ENCODE measurements around the gene PEF1. TPM values are rescaled to one million over a fixed set of nuclear protein-coding genes. Genes with fewer than 3 reads are reported as not detected.

PEF1 gene
- total RNA-seq, 1 donor from 2014 or later: 53.5 TPM

- no peak for DNase-seq
Observed at GRCh38 chr1:31653717-31654473, 9.2 kb upstream of the PEF1 start.

GRCh38 chr1:31652891-31653499, 8.3 kb upstream of the PEF1 start:
- DNase-seq: no peak

- DNase-seq: no peak
Observed at GRCh38 chr1:31651766-31652165, 7.1 kb upstream of the PEF1 start.

- no peak for DNase-seq
Observed at GRCh38 chr1:31651089-31651420, 6.4 kb upstream of the PEF1 start.

GRCh38 chr1:31650161-31651088, 5.7 kb upstream of the PEF1 start:
- no peak for DNase-seq

GRCh38 chr1:31648641-31649357, 4.1 kb upstream of the PEF1 start:
- DNase-seq: no peak

GRCh38 chr1:31648190-31648589, 3.5 kb upstream of the PEF1 start:
- no peak for DNase-seq

- DNase-seq: no peak
Observed at GRCh38 chr1:31647106-31647505, 2.4 kb upstream of the PEF1 start.

GRCh38 chr1:31646259-31646960, 1.7 kb upstream of the PEF1 start:
- no peak for DNase-seq

- DNase-seq: no peak
Observed at GRCh38 chr1:31645274-31645568, 545 bp upstream of the PEF1 start.

- no peak for DNase-seq
Observed at GRCh38 chr1:31643976-31644559, 608 bp downstream of the PEF1 start.

- no peak for DNase-seq
Observed at GRCh38 chr1:31642897-31643296, 1.8 kb downstream of the PEF1 start.

GRCh38 chr1:31642366-31642765, 2.3 kb downstream of the PEF1 start:
- DNase-seq: no peak

- no peak for DNase-seq
Observed at GRCh38 chr1:31640964-31641363, 3.7 kb downstream of the PEF1 start.

- no peak for DNase-seq
Observed at GRCh38 chr1:31640179-31640578, 4.5 kb downstream of the PEF1 start.

- no peak for DNase-seq
Observed at GRCh38 chr1:31639543-31639942, 5.1 kb downstream of the PEF1 start.

GRCh38 chr1:31637915-31638673, 6.6 kb downstream of the PEF1 start:
- DNase-seq: no peak

- no peak for DNase-seq
Observed at GRCh38 chr1:31633117-31633516, 11.6 kb downstream of the PEF1 start.

- no peak for DNase-seq
Observed at GRCh38 chr1:31632649-31633048, 12.0 kb downstream of the PEF1 start.

- no peak for DNase-seq
Observed at GRCh38 chr1:31628931-31629556, 15.6 kb downstream of the PEF1 start.
